GM18951 (cell line): ENCODE measurements around the gene SERPINA6.

ENCODE experiments used
- POLR2A ChIP-seq: IDR thresholded peaks from 4 replicates; pipeline ENCODE4 v1.6.1; 2011; ENCODE audit warnings: mild to moderate bottlenecking; ENCODE audit not compliant: insufficient read length, insufficient read depth; ENCODE audit errors: extremely low read depth
- in situ Hi-C: fragments of 300-500 bp; cut with MboI; formaldehyde crosslinking; loops from one replicate; pipeline ENCODE4 v1.12.0; 2022; ENCODE audit warnings: low sequenced_read_pairs, mixed read lengths, inconsistent platforms; ENCODE audit not compliant: unreplicated experiment

Gene SERPINA6

GRCh38 chr14:94329857-94330256 is 6.7 kb upstream of the SERPINA6 start:
- in situ Hi-C loops = no loop called here
- no peak for TF ChIP-seq POLR2A

GRCh38 chr14:94328196-94328595 is 5.1 kb upstream of the SERPINA6 start:
- no peak for TF ChIP-seq POLR2A
- in situ Hi-C loops = no loop called here

GRCh38 chr14:94321421-94322271 is 1.5 kb downstream of the SERPINA6 start:
- in situ Hi-C loops = no loop called here
- no peak for TF ChIP-seq POLR2A

GRCh38 chr14:94320243-94320642 is 2.9 kb downstream of the SERPINA6 start:
- no peak for TF ChIP-seq POLR2A
- in situ Hi-C loops = no loop called here

- no peak for TF ChIP-seq POLR2A
- in situ Hi-C loops = no loop called here
Measured at GRCh38 chr14:94317259-94317658, 5.9 kb downstream of the SERPINA6 start.

GRCh38 chr14:94316692-94317091 is 6.4 kb downstream of the SERPINA6 start:
- in situ Hi-C loops = no loop called here
- TF ChIP-seq POLR2A = no peak

DNA sequence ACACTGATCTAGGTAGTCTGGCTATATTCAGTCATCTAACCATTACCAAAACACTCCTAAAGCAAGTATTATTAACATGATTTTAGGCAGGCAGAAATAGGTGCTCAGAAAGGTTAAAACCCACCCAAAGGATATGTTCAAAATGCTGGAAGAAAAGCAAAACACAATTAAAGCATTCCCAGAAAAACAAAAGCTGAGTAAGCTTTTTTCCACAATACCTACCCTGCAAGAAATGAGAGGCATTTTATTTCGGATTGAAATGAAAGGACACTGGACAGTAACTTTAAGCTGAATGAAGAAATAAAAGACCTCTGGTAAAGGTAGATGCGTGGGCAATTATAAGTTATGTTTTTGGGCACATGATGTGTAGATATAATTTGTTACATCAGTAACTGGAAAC is 8.2 kb downstream of the SERPINA6 start:
- TF ChIP-seq POLR2A = no peak
- in situ Hi-C loops = no loop called here

DNA sequence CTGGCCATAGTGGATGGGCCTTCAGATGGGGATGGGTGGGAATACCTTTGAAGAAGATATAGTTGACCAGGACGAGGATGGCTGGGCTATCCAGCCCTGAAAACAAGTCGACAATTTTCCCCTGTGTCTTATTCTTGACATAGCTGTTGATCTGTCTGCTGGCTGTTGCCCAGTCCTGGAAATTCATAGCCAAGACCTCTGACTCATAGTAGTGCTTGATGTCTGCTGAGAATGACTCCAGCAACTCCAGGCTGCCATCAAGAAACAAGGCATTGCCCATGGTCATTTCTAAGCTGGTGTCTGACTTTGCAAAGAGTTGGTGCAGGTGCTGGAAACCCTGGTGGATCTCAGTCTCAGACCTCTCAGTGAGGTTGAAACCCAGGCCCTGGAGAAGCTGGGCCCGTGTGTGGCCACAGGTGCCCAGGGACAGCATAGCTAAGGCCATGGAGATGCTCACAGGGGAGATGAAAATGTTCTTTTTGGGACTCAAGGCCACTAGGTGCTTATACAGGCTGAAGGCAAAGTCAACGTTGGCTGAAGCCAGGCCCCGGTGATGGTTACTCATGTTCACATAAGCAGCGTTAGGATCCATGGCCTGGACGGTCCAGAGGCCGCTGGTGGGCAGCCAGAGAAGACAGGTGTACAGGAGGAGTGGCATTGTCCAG is 9.0 kb downstream of the SERPINA6 start:
- in situ Hi-C loops = no loop called here
- no peak for TF ChIP-seq POLR2A

GRCh38 chr14:94312481-94313246 is 10.5 kb downstream of the SERPINA6 start:
- TF ChIP-seq POLR2A = no peak
- in situ Hi-C loops = no loop called here

DNA sequence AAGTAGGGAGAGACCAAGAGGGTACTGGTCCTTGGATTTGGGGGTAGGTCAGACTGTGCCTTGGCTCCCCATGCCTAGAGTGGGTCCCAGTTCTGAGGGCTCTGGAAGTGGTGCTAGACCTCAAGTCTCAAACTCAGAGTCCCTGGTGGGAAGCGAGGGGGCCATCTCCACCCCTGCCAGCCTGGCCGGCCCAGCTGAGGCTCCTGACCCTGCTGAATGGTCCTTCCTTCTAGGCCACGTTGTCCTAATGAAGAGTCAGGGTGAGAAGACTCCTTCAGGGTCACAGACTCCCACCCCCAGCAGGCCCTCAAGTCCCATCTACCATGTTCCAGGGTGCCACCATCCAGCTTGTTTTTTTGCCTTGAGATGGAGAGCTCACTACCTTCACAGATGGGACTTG is 12.9 kb downstream of the SERPINA6 start:
- in situ Hi-C loops = no loop called here
- no peak for TF ChIP-seq POLR2A

GRCh38 chr14:94309721-94310120 is 13.4 kb downstream of the SERPINA6 start:
- in situ Hi-C loops = loop anchor here (10.0 kb wide), 1 partner anchor 185 kb away; no protein-coding TSS in a partner anchor
- TF ChIP-seq POLR2A = no peak

GRCh38 chr14:94307410-94307992 is 15.6 kb downstream of the SERPINA6 start:
- in situ Hi-C loops = loop anchor here (10.0 kb wide), 1 partner anchor 187 kb away; no protein-coding TSS in a partner anchor
- TF ChIP-seq POLR2A = no peak
